CD4-positive, alpha-beta memory T cell (primary cell): ENCODE measurements around the gene GLIS1. TPM values are rescaled to one million over a fixed set of nuclear protein-coding genes. Genes with fewer than 3 reads are reported as not detected.

Experiments used
- CTCF ChIA-PET: fragments of 350-600 bp; sonication (Branson Sonifier 250); formaldehyde crosslinking; loops from one replicate; lab custom pipeline; 2021; ENCODE audit warnings: inconsistent platforms; ENCODE audit not compliant: partially characterized antibody; lab: Charles Lee
- POLR2A ChIA-PET: fragments of 350-600 bp; sonication (Branson Sonifier 250); formaldehyde crosslinking; loops from one replicate; lab custom pipeline; 2021; ENCODE audit not compliant: partially characterized antibody; lab: Charles Lee
- DNase-seq, 5 donors: peaks; one replicate each; pipeline versions ENCODE4 v3.0.0 to v3.0.0-alpha.2; 2020 to 2022; ENCODE audit warnings: mixed read lengths in 1 of 5
- H3K27ac ChIP-seq: one replicate; pipeline ENCODE4 v1.7.0; 2013; ENCODE audit warnings: low read depth, low read length
- H3K27me3 ChIP-seq: 2 replicates; pipeline ENCODE4 v1.7.0; 2013; ENCODE audit warnings: mild to moderate bottlenecking, low read length, moderate library complexity; ENCODE audit not compliant: insufficient read depth
- H3K36me3 ChIP-seq: 2 replicates; pipeline ENCODE4 v1.7.0; 2013; ENCODE audit warnings: mild to moderate bottlenecking, low read length, moderate library complexity; ENCODE audit not compliant: insufficient read depth
- H3K4me1 ChIP-seq: 2 replicates; pipeline ENCODE4 v1.7.0; 2013; ENCODE audit warnings: mild to moderate bottlenecking, low read length, moderate library complexity; ENCODE audit not compliant: insufficient read depth
- H3K4me3 ChIP-seq, 2 donors: one replicate each; pipeline ENCODE4 v1.7.0; 2013; ENCODE audit warnings: low read length in 2 of 2, mild to moderate bottlenecking in 1 of 2
- H3K9me3 ChIP-seq, 2 donors: one replicate each; pipeline ENCODE4 v1.7.0; 2013; ENCODE audit warnings: low read length in 2 of 2, control low read depth in 1 of 2; ENCODE audit not compliant: control insufficient read depth in 1 of 2
- H3K27ac Mint-ChIP-seq, 7 donors: one replicate each; pipeline ENCODE4 v1.8.0; 2020 to 2021; ENCODE audit warnings: mixed read lengths in 7 of 7, mild to moderate bottlenecking in 6 of 7, inconsistent platforms in 3 of 7, moderate library complexity in 3 of 7
- H3K27me3 Mint-ChIP-seq, 2 donors: one replicate each; pipeline ENCODE4 v1.8.0; 2020 to 2021; ENCODE audit warnings: mixed read lengths in 2 of 2
- H3K36me3 Mint-ChIP-seq, 2 donors: one replicate each; pipeline ENCODE4 v1.8.0; 2020 to 2021; ENCODE audit warnings: mixed read lengths in 2 of 2, inconsistent platforms in 1 of 2, mild to moderate bottlenecking in 1 of 2
- H3K4me1 Mint-ChIP-seq, 4 donors: one replicate each; pipeline ENCODE4 v1.8.0; 2020 to 2021; ENCODE audit warnings: mixed read lengths in 4 of 4, mild to moderate bottlenecking in 1 of 4
- H3K4me3 Mint-ChIP-seq, 8 donors: one replicate each; pipeline ENCODE4 v1.8.0; 2020 to 2021; ENCODE audit warnings: mixed read lengths in 8 of 8, mild to moderate bottlenecking in 7 of 8, moderate library complexity in 6 of 8, inconsistent platforms in 3 of 8
- H3K9me3 Mint-ChIP-seq, 8 donors: one replicate each; pipeline ENCODE4 v1.8.0; 2020 to 2021; ENCODE audit warnings: mixed read lengths in 8 of 8, mild to moderate bottlenecking in 5 of 8, inconsistent platforms in 3 of 8, moderate library complexity in 1 of 8
- intact Hi-C: fragments of 100-400 bp; cut with micrococcal nuclease; formaldehyde crosslinking; loops from one replicate; pipeline ENCODE4 v1.15.1; 2023
- polyA plus RNA-seq, 2 donors: library from polyadenylated mRNA; unstranded; fragments of 300-500 nt; fragmentation: Illumina TruSeq; gene quantifications; one replicate each; pipeline ENCODE4 v1.2.3, GENCODE V29; 2021
- total RNA-seq, 2 experiments: library from RNA; stranded (reverse); gene quantifications; one replicate each; pipeline ENCODE4 v1.2.3, GENCODE V29; 2021

The GLIS1 gene
- total and polyA plus RNA-seq, 4 experiments from 2014 or later: not detected

- ChIA-PET CTCF (no interaction called here), POLR2A (no interaction called here)
- H3K4me1 ChIP-seq: no peaks in the 10 kb centered on the region
- no peak overlapping the region for H3K4me3 Mint-ChIP-seq
- H3K27me3 Mint-ChIP-seq: peaks cover 0 to 1% of the 10 kb centered on the region in 2 donors
- H3K4me1 Mint-ChIP-seq: no peaks in the 10 kb centered on the region
- no peaks in the 10 kb centered on the region for H3K9me3 ChIP-seq
- H3K36me3 Mint-ChIP-seq: no peaks in the 10 kb centered on the region
- DNase-seq: no peak
- no peaks in the 10 kb centered on the region for H3K27me3 ChIP-seq
- H3K36me3 ChIP-seq: no peaks in the 10 kb centered on the region
- H3K4me3 ChIP-seq: no peak overlapping the region
- H3K27ac Mint-ChIP-seq: no peak overlapping the region
- intact Hi-C loops: no loop called here
- no peaks in the 10 kb centered on the region for H3K9me3 Mint-ChIP-seq
- H3K27ac ChIP-seq: no peak overlapping the region
Observed at GRCh38 chr1:53506355-53507050, 232.5 kb downstream of the GLIS1 start.

GRCh38 chr1:53505891-53506290 is 233.1 kb downstream of the GLIS1 start:
- Mint-ChIP-seq H3K36me3 (no peaks in the 10 kb centered on the region), H3K9me3 (no peaks in the 10 kb centered on the region), H3K4me1 (no peaks in the 10 kb centered on the region), H3K27me3 (peaks cover 0 to 1% of the 10 kb centered on the region in 2 donors), H3K4me3 (no peak overlapping the region), H3K27ac (no peak overlapping the region)
- Histone ChIP-seq H3K4me3 (no peak overlapping the region), H3K9me3 (no peaks in the 10 kb centered on the region), H3K27ac (no peak overlapping the region), H3K27me3 (no peaks in the 10 kb centered on the region), H3K36me3 (no peaks in the 10 kb centered on the region), H3K4me1 (no peaks in the 10 kb centered on the region)
- ChIA-PET POLR2A (no interaction called here), CTCF (no interaction called here)
- intact Hi-C loops: no loop called here
- no peak for DNase-seq

GRCh38 chr1:53505401-53505800 is 233.6 kb downstream of the GLIS1 start:
- DNase-seq: no peak
- no peaks in the 10 kb centered on the region for H3K4me1 Mint-ChIP-seq
- H3K27ac Mint-ChIP-seq: no peak overlapping the region
- ChIA-PET CTCF (no interaction called here), POLR2A (no interaction called here)
- no peak overlapping the region for H3K27ac ChIP-seq
- H3K9me3 ChIP-seq: no peaks in the 10 kb centered on the region
- no peaks in the 10 kb centered on the region for H3K27me3 ChIP-seq
- intact Hi-C loops: no loop called here
- no peak overlapping the region for H3K4me3 ChIP-seq
- H3K4me1 ChIP-seq: no peaks in the 10 kb centered on the region
- no peaks in the 10 kb centered on the region for H3K36me3 ChIP-seq
- H3K9me3 Mint-ChIP-seq: no peaks in the 10 kb centered on the region
- no peak overlapping the region for H3K4me3 Mint-ChIP-seq
- no peaks in the 10 kb centered on the region for H3K36me3 Mint-ChIP-seq
- peaks cover 0 to 1% of the 10 kb centered on the region in 2 donors for H3K27me3 Mint-ChIP-seq

GRCh38 chr1:53504901-53505300 is 234.1 kb downstream of the GLIS1 start:
- Histone ChIP-seq H3K36me3 (no peaks in the 10 kb centered on the region), H3K27me3 (no peaks in the 10 kb centered on the region), H3K9me3 (no peaks in the 10 kb centered on the region), H3K4me3 (no peak overlapping the region), H3K4me1 (no peaks in the 10 kb centered on the region), H3K27ac (no peak overlapping the region)
- intact Hi-C loops: no loop called here
- Mint-ChIP-seq H3K4me1 (no peaks in the 10 kb centered on the region), H3K36me3 (no peaks in the 10 kb centered on the region), H3K27ac (no peak overlapping the region), H3K27me3 (peaks cover 0 to 1% of the 10 kb centered on the region in 2 donors), H3K4me3 (no peak overlapping the region), H3K9me3 (no peaks in the 10 kb centered on the region)
- ChIA-PET CTCF (no interaction called here), POLR2A (no interaction called here)
- no peak for DNase-seq

- Histone ChIP-seq H3K4me1 (no peaks in the 10 kb centered on the region), H3K27ac (no peak overlapping the region), H3K4me3 (no peak overlapping the region), H3K27me3 (no peaks in the 10 kb centered on the region), H3K36me3 (no peaks in the 10 kb centered on the region), H3K9me3 (no peaks in the 10 kb centered on the region)
- Mint-ChIP-seq H3K27ac (no peak overlapping the region), H3K27me3 (peaks cover 0 to 1% of the 10 kb centered on the region in 2 donors), H3K4me1 (no peaks in the 10 kb centered on the region), H3K9me3 (no peaks in the 10 kb centered on the region), H3K4me3 (no peak overlapping the region), H3K36me3 (no peaks in the 10 kb centered on the region)
- intact Hi-C loops: no loop called here
- ChIA-PET POLR2A (no interaction called here), CTCF (no interaction called here)
- DNase-seq: no peak
Observed at GRCh38 chr1:53503433-53504217, 235.3 kb downstream of the GLIS1 start.

- Mint-ChIP-seq H3K4me1 (no peaks in the 10 kb centered on the region), H3K4me3 (no peak overlapping the region), H3K27me3 (peaks cover 0 to 1% of the 10 kb centered on the region in 2 donors), H3K36me3 (no peaks in the 10 kb centered on the region), H3K9me3 (no peaks in the 10 kb centered on the region), H3K27ac (no peak overlapping the region)
- POLR2A ChIA-PET: no interaction called here
- CTCF ChIA-PET: no interaction called here
- intact Hi-C loops: no loop called here
- H3K27ac ChIP-seq: no peak overlapping the region
- no peak overlapping the region for H3K4me3 ChIP-seq
- no peaks in the 10 kb centered on the region for H3K4me1 ChIP-seq
- no peaks in the 10 kb centered on the region for H3K36me3 ChIP-seq
- H3K27me3 ChIP-seq: no peaks in the 10 kb centered on the region
- H3K9me3 ChIP-seq: no peaks in the 10 kb centered on the region
- DNase-seq: no peak
Observed at GRCh38 chr1:53502641-53503432, 236.1 kb downstream of the GLIS1 start.
